KG1 (cell line): Measurements from ENCODE around the gene SSX2IP.
"Not testable (repeated sequence)": the region's sequence is repeated elsewhere in the genome, so short reads cannot be mapped to it uniquely, and the experiment has no call there.

Experiments
- DNase-seq: peaks from one replicate; lab custom pipeline; 2025; lab: John Stamatoyannopoulos, UW

SSX2IP gene, protein sequence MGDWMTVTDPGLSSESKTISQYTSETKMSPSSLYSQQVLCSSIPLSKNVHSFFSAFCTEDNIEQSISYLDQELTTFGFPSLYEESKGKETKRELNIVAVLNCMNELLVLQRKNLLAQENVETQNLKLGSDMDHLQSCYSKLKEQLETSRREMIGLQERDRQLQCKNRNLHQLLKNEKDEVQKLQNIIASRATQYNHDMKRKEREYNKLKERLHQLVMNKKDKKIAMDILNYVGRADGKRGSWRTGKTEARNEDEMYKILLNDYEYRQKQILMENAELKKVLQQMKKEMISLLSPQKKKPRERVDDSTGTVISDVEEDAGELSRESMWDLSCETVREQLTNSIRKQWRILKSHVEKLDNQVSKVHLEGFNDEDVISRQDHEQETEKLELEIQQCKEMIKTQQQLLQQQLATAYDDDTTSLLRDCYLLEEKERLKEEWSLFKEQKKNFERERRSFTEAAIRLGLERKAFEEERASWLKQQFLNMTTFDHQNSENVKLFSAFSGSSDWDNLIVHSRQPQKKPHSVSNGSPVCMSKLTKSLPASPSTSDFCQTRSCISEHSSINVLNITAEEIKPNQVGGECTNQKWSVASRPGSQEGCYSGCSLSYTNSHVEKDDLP

DNA sequence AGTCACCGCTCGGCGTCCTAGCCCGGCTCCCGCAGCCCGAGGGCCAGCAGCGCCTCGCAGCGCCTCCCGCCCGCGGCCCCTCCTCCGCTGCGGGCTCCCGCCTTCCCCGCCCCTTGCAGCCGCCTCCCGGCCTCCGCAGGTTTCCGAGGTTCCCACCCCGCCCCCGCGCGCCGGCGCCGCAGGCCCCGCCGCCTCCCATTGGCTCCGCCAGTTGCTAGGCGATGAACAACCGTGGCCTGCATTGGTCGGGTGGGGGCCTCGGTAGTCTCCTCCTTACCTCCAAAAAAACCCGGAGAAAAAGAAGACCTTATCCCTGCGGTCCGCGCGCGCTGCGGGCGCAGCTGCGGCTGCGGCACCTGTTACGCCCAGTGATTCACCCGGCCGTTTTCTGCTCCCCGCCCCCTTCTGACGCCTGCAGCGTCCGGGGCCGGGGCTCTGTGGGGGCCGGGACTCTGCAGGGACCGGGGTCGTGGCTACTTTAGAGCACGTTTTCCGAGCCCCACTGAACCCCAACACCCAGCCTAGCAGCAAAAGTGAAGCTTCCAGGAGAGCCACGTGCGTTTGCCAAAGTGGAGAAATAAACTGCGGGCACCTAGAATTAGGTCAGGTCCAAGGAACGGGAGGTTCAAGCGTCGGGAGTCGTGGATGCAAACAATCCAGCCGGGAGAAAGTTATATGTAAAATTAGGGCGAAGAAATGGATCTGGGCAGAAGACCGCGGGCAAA is at the start of gene SSX2IP:
Gene SSX2IP (minus strand): TSS at position 65 of the 725 bp plus-strand sequence. CDS start 19,242 bp downstream, outside the sequence.
- peak; percentile 83 for DNase-seq

DNA sequence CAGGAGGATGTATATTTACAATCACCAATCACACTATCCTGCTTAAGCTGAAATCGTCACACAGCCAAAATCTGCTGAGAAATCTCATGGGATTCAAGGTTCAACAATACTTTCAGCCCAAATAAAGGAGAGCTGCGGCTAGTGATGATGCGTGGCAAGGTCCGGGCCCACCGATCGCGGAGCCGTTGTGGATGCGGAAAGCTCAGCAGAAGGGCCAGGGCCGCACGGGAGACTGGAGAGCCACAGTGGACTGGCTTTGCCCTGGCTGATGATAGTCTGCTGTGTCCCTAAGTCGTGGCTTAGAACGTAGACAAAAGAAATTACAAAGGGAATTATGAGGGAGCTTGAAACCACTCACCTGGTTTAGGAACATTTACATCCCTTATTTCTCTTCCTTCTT is 48.0 kb upstream of the SSX2IP start:
- no peak for DNase-seq

DNA sequence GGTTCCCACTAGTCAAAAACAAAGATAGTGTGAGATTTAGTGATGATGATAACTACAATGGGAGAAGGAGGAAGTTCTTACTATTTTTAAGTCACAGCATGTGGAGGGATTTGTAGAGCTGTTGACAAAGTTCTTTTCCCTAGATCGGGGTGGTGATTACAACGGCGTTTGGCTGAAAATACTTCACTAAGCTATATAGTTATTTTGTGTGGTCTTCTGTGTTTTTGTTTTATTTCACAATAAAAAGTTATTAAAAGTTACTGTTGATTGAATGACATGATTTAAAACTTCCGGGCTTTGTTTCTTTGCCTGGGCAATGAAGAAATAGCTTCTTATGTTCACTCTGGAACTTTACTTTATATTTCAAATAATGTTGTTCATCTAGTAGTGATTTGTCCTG is 47.3 kb upstream of the SSX2IP start:
- DNase-seq, result no peak

DNA sequence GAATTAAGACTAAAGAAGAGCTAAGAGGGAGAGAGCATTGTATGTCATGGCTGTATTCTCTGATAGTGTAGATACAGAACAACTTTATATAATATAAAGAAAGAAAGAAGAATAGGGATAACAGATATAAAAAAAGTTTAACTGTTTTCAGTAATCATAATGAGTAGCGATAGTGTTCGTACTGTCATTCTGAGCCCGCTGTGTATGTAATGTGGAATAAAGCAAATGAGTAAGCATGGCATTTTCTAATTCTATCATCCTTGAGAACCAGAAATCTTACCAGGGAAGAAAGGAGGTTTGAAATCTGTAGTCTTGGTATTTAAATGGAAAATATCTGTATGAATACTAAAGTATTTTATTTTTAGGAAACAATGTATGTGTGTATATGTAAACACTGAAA is 46.7 kb upstream of the SSX2IP start:
- DNase-seq, result no peak

DNA sequence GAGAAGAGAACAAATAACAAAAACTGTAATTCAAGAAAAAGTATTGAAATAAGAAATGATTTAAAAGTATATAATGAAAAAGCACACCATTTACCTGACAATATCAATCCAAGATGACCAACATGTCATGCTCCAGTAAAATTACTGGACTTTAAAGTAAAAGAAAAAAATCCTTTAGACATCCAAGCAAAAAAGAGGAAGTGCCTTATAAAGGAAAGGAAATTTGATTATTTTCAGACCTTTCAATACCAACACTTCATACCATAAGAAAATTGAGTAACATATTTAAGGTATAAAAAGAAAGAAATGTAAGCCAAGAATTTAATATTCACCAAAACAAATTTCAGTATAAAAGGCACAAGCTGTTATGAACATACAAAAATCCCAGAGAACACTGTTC is 46.2 kb upstream of the SSX2IP start:
- no peak for DNase-seq

DNA sequence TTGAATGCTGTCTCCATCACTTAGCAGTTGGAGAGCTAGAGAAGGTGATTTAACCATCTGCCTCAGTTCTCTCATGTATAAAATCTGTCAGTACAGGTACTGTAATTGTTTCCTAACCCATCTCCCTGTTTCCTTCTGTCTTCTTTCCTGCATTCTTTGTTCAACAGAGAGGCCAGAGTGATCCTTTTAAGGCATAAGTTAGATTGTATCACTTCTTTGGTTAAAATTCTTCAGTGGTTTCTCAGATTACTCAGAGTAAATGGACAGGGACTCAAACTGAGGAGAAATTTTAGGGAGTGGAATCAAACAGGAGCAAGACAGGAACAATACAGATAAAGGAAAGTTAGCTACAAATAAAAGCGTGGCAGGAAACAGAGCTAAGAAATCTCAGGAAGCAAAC is 45.2 kb upstream of the SSX2IP start:
- no peak for DNase-seq

DNA sequence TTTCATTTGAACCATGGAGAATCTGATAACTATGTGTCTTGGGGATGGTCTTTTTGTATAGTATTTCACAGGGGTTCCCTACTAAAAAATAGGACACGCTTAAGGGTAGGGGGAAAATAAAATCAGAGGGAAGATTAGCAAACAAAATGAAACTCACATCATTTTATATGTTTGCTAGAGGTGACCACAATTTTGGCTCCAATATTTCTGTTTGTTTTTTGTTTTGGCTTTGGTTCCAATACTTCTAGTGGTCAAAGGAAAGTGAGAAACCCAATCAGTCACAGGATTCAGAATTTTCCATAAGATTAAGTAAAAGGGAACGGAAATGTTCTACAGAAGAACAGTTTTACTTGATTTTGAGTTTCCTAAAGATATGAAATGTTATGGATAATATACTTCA is 42.3 kb upstream of the SSX2IP start:
- no peak for DNase-seq

DNA sequence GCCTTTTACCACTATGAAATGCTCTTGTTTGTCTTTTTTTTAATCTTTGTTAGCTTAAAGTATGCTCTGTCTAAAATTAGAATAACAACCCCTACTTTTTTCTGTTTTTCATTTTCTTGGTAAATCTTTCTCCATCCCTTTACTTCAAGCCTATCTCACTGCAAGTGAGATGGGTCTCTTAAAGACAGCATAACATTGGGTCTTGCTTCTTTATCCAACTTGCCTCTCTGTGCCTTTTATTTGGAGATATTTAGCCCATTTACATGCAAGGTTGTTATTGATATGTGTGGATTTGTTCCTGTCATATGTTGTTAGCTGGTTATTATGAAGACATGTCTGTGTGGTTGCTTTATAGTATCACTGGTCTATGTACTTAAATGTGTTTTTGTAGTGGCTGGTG is 41.3 kb upstream of the SSX2IP start:
- no peak for DNase-seq

DNA sequence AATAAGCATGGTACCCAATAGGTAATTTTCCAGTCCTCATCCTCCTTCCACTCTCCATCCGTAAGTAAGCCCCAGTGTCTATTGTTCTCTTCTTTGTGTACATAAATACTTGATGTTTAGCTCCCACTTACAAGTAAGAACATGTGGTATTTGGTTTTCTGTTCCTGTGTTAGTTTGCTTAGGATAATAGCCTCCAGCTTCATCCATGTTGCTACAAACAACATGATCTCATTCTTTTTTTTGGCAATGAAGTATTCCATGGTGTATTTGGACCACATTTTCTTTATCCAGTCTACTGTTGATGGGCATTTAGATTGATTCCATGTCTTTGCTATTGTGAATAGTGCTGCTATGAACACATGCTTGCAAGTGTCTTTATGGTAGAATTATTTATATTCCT is 37.5 kb upstream of the SSX2IP start:
- not testable (repeated sequence) for DNase-seq

DNA sequence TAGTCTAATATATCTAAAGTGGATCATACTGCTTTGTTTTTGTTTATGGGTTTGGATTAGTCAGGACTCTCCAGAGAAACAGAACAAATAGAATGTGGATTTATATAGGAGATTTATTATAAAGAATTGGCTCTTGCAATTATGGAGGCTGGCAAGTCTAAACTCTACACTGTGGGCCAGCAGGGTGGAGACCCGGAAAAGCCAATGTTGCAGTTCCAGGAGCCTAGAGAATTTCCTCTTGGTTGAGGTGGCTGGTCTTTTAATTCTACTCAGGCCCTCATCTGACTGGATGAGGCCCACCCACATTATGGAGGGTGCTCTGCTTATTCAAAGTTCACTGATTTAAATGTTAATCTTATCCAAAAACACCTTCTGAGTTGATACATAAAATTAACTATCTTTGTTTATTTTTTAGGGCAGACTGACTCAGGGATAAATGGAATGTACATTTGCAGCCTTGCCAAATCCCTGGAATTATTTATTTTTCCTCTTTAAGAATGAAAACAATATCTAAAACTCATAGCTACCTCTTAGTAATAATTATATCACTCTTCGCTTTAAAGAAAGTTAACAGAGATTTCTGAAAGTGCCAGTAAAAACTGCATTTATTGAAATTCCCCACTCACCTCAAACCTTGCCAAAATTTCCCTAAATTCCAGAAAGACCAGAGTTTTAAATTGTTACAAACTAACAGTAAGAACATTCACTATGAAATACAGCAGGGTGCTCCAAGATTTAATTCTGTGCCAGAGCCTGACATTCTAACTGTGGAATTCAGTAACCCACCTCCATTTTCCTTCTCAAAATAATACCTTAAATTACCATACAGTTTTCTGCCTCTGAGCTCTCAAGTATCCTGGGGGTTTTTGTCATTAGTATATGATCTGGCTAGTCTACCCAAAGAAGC is 36.6 kb upstream of the SSX2IP start:
- DNase-seq, result no peak

DNA sequence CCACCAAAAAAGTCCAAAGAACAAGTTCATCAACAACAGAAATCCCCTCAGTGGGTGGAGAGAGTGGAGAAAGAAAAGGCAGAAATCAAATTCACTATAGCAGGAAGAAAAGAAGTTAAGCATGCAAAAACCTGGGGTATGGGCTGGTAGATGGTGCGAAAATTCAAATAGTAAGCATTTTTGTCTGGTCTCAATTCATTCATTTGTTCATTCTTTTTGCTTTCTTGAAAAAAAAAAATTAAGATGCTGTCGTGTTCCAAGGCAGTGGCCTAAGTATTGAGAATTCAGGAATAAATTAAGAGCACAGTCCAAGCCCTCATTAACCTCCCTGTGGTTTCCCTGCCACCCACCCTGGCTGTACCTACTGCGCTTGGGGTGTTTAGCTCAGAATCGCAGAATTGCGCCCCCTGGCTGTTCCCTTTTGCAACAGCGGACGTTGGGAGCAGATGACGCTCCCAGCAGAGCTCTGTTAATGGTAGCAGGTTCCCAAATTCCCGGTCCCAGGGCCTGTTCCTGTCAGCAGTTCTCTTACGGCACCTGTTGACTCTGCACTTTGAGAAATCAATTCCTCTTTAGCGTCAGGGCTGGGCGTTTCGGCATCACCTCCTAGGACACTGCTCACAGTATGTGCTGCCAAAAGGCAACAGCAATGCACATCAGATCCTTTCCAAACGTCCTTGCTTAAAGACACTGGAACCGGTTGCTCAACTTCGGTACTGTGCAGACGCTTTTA is 34.0 kb upstream of the SSX2IP start:
- no peak for DNase-seq

DNA sequence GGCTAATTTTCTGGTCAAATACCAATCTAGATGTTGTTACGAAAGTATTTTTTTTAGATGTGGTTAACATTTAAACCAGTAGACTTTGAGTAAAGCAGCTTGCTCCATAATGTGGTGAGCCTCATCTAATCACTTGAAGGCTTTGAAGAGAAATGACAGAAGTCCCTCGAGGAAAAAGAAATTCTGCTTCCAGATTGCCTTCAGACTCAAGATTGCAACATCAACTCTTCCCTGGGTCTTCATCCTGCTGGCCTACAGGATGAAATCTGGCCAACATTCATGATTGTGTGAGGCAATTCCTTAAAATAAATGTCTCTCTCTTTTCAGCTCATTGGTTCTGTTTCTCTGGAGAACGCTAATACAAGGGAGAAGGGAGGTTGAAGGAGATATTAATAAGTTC is 32.5 kb upstream of the SSX2IP start:
- DNase-seq, result no peak

DNA sequence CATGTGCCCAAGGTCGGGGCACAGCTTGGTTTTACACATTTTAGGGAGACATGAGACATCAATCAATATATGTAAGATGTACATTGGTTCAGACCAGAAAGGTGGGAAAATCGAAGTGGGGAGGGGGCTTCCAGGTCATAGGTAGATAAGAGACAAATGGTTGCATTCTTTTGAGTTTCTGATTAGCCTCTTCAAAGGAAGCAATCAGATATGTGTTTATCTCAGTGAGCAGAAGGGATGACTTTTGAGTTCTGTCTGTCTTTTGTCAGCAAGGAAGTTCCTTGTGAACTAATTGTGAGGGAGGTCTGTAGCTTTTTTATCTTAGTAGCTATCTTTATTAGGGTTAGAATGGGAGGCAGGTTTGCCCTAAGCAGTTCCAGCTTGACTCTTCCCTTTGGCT is 31.6 kb upstream of the SSX2IP start:
- not testable (repeated sequence) for DNase-seq

DNA sequence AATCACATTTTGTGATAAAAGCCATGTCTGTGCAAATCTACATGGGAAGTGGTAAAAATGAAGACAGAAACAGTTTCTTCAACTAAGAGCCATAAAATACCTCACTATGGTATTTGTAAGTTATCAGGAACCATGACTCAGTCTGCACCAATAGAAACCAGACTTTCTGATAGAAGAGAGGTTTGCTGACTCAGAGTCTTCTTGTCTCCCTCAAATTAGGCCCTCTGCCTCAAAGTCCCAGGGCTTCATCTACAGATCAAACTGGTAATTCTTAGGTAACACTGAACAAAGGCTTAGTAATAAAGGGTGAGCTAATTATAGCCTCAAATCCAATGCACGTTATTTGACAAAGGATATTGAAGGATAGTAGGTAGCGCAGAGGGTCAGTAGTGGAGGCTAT is 30.9 kb upstream of the SSX2IP start:
- DNase-seq, result no peak

DNA sequence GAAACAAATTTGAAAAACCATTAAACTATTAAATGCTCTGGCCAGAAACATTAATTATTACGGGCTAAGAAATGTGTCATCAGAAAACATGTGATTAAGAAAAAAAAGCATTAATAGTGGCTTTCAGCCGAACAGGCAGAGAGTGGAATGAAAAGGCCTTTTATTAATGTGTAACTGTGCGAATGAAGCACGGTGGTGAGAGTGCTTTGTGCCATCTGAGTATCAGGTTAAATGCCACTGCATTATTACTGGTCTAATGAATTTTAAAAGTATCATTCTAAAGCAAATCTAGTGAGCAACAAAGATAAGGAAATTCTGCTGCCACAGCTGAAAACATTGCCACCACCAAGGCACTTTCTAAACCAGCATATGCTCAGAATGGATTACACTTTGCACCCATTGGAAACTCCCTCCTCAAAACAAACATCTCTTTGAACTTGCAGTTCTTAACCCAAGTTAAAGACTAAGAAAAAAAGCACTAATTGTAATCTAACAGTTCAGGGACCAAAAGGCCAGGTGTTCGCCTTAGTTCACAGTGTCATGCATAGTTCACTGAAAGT is 30.0 kb upstream of the SSX2IP start:
- DNase-seq, result no peak

DNA sequence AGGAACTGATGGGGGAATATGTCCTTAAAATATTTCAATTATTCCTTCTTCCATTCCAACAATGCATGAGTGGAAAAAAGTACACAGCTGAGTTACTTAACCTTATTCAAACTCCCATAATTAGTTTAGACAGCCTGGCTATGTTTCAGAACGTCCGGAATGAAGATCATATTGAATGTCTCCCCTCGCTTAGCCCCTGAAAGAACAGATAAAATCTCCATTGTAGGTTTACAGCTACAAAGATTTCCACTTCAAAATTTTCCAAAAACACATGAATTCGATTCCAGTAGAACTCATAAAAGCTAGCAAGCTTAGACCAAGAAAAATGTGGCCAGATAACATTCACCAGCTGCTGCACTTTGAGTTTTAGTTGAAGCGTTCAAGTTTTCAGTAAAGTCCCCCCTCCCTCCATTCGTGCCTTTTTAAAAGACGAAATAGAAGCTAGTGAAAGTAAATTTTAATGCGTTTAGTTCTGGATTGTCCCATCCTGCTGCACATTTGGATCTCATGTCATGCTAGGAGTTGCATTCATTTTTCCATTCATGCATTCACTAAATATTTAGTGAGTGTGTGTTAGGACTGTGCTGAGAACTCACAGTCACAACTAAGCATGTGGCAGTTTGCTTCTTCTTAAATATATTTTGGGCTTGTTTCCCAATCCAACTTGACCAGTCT is 29.4 kb upstream of the SSX2IP start:
- DNase-seq, result no peak

DNA sequence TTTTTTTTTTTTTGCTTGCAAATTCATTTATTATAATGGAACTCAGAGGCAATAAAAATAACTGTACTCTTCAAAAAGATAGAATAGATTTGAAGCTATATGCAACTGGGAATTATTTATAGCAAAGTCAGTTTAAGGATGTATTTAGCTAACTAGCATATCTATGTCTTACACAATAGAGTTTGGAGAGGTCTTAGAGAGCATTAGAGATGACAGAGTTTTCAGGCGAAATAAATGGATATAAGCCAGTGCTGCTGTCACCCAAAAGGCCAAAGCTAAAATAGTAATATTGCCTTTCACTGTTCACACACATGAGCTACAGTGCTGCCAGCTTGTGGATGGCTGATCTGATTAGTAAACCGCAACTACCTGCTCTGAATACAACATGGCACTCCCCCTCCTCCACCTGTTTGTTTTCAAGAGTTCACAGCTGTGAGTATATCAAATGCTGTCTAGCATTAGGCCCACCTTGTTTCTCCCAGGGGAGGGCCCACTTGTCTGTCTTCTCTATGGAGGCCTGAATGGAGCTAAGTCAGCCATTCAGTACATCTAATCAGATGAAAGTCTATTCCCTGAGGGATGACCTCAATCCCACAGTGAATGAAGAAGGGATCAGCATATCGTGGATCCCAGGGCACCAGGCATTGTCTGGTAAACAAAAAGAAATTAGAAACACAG is 25.2 kb upstream of the SSX2IP start:
- no peak for DNase-seq

DNA sequence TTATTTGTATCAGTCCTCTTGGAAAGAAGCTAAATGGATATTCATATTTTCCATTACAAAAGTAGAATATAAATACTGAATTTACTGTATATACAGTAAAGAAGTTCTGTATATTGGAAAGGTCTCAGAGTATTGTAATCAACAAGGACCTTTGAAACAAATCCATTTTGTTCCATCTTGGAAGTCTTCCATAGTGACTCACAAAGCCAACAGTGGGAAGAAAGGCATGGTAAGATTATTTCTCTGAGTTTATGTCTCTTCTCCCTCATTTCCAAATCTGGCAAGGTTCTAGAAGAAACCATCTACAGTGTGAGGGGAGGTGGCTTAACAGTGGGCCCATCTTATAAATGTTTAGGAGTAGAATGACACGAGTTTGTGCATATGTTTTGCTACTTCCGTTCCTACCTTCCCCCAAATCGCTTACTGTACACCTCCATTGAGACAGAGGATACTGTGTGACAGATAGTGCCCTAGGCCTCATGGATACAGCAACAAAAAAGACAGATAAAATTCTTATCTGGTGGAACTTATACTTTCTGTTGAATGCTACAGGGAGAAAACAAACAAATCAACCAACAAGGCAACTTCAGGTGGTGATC is 22.1 kb upstream of the SSX2IP start:
- no peak for DNase-seq

DNA sequence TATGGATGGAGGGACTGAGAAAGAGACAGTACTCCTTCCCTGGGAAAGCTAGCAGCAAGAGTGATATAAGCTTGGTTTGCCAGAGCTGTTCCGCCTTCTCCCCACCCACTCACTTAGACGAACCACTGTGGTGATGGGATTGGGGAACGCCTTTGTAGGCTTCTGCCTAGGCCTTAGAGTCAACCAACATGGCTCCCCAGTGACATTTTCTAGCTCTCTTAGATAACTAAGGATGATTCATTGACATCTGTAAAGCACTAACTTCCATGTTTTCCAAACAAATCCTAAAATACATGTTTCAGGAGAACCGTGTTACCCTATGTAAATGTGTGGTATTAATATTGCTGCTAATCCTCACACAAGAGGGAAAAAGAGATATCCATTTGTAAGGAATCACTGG is 21.6 kb upstream of the SSX2IP start:
- DNase-seq, result no peak
